GM18873 (cell line): Measurements from ENCODE around the gene SQSTM1.
"Not testable (repeated sequence)": the region's sequence is repeated elsewhere in the genome, so short reads cannot be mapped to it uniquely, and the experiment has no call there.

Source experiments
- ATAC-seq: cut with Tn5 transposase; IDR thresholded peaks from one replicate; pipeline ENCODE4 v1.9.1; 2021; ENCODE audit warnings: mild to moderate bottlenecking, moderate library complexity, moderate number of reproducible peaks; ENCODE audit not compliant: unreplicated experiment, low FRiP score

Gene SQSTM1

GRCh38 chr5:179820483-179821297 is at the start of gene SQSTM1:
Gene SQSTM1, plus strand, starts transcription at chr5:179820905. Its CDS starts 32 bp downstream, at chr5:179820937.
- no peak for ATAC-seq

GRCh38 chr5:179771311-179771895 is 49.3 kb upstream of the SQSTM1 start:
- ATAC-seq = no peak

DNA sequence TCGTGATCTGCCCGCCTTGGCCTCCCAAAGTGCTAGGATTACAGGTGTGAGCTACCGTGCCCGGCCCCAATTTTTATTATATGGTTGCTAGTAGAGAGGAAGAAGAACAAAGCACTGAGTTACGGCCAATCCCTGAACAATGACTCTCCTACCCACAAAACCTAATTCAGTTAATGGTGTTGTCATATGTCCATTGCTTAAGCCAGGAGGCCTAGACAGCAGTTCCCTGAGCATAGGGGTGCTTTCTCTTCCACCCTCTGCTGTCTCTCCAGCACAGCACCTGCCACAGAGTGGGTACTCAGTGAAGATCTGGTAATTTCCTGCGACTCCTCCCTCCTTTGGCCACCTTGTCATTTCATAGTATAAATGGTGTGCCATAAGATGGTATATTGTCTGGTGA is 48.4 kb upstream of the SQSTM1 start:
- no peak for ATAC-seq

DNA sequence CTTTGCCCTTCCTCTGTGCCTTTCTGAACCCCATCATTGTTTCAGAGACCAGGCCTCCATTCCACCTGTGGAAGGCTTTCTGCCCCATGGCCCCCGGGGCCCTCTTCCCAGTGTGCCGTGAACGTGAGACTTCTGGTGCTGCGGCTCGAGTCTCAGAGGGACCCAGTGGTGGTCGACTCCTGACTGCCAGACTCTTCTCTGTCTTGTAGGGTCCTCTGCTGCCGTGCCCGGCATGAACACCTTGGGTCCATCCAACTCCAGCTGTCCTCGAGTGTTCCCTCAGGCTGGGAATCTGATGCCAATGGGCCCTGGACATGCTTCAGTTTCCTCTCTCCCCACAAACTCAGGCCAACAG is 47.0 kb upstream of the SQSTM1 start:
- no peak for ATAC-seq

DNA sequence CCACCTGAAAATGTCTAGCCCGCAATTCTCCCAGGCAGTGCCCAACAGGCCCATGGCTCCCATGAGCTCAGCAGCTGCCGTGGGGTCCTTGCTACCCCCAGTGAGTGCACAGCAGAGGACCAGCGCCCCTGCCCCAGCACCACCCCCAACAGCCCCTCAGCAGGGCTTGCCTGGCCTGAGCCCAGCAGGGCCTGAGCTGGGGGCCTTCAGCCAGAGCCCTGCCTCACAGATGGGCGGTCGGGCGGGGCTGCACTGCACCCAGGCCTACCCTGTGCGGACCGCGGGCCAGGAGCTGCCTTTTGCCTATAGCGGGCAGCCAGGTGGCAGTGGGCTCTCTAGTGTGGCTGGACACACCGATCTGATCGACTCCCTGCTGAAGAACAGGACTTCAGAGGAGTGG is 46.3 kb upstream of the SQSTM1 start:
- ATAC-seq = no peak

GRCh38 chr5:179776411-179776938 is 44.2 kb upstream of the SQSTM1 start:
- ATAC-seq = no peak

DNA sequence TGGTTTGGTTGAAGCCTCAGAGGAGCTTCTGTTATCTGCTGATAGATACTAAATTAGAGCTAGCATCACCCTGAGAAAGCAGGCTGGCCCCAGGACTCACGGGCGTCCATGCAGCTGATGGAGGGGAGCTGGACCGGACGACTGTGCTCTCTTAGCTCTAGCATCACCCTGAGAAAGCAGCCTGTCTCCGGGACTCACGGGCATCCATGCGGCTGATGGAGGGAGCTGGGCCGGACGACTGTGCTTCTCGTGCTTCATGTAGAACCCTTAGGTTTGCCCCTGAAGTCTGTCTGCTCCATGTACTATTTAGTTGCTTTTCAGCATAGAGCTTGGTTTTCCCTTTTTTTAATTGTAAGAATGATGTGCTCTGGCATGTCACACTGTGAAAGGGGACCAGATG is 43.2 kb upstream of the SQSTM1 start:
- ATAC-seq = no peak

- ATAC-seq = no peak
Observed at GRCh38 chr5:179777909-179778308, 42.8 kb upstream of the SQSTM1 start.

DNA sequence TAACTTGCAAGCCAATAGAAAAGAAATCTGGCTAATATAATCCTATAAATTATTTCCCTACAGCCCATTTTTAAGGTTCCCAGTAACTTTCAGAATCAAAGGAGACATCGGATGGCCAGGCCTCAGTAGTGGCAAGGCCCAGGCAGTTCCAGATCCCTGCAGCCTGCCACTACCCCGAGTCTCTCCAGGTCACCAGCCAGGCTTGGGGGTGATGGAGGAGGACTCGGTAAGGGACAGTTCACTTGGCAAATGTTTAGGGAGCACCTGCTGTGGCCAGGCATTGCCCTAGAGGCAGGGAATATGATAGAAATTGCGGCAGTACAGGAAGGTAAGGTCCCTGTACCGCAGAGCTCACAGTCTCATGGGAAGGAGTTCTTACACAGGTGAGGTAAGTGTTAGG is 42.1 kb upstream of the SQSTM1 start:
- no peak for ATAC-seq

DNA sequence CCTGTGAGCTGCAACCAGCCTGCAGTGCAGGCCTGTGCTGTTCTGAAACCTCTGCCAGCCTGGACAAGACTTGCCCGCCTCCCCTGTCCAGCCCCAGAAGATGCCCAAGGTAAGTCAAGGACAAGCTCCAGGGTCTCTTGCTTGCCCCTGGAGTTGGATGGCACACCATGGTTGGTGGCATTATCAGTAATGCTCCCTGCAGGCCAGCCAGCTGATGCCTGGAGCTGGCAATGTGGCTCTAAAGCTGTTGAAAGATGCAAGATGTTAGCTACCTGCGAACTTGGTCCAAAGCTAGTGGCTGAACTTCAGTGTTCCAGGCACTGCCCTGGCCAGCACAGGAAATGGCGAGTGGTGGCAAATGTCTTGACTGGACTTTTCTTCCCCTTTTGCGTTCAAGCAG is 40.9 kb upstream of the SQSTM1 start:
- no peak for ATAC-seq

DNA sequence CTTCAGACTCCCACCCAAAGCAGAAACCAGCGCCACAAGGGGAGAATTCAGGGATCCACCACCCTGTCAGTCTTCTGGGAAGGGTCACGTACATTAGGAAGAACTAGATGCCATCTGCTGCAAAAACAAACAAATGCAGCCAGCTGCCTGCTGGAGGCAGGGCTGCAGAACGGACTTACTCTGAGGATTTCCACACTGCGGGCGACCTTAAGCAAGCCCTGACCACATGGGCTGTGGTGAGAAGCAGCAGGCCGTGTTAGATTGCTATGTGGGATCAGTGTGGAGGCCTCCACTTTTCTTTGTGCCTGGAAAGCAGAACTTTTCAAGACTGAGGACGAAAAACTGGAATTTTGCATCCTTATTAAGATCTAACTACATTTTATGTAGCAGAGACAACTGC is 40.3 kb upstream of the SQSTM1 start:
- ATAC-seq = no peak

- no peak for ATAC-seq
Observed at GRCh38 chr5:179781846-179782245, 38.9 kb upstream of the SQSTM1 start.

- no peak for ATAC-seq
Observed at GRCh38 chr5:179783128-179783527, 37.6 kb upstream of the SQSTM1 start.

DNA sequence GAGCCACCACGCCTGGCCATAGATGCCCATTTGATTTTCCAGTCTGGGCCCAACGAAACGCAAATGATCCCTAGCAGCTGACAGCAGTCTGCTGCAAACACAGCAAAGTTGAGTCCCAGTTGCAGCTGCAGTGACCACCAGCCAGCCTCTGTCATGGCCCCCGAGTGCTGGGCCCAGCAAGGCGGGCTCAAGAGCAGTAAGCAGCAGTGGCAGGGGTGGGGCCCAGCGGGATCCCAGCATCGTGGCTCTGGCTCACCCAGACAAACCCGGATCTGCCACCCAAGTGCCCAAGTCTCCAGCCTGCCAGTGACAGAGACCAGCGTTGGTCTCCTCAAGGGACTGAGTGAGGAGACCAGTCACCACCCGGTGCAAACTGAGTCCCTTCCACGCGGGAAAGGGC is 33.8 kb upstream of the SQSTM1 start:
- no peak for ATAC-seq

- ATAC-seq = no peak
Observed at GRCh38 chr5:179788193-179788854, 32.4 kb upstream of the SQSTM1 start.

DNA sequence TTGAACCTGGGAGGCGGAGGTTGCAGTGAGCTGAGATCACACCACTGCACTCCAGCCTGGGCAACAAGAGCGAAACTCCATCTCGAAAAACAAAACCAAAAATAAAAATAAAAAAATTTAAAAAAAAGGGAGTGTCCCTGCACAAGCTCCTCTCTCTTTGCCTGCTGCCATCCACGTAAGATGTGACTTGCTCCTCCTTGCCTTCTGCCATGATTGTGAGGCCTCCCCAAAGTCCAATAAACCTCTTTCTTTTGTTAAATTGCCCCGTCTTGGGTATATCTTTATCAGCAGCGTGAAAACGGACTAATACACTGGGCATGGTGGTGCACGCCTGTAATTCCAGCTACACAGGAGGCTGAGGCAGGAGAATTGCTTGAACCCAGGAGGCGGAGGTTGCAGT is 31.4 kb upstream of the SQSTM1 start:
- ATAC-seq = not testable (repeated sequence)

DNA sequence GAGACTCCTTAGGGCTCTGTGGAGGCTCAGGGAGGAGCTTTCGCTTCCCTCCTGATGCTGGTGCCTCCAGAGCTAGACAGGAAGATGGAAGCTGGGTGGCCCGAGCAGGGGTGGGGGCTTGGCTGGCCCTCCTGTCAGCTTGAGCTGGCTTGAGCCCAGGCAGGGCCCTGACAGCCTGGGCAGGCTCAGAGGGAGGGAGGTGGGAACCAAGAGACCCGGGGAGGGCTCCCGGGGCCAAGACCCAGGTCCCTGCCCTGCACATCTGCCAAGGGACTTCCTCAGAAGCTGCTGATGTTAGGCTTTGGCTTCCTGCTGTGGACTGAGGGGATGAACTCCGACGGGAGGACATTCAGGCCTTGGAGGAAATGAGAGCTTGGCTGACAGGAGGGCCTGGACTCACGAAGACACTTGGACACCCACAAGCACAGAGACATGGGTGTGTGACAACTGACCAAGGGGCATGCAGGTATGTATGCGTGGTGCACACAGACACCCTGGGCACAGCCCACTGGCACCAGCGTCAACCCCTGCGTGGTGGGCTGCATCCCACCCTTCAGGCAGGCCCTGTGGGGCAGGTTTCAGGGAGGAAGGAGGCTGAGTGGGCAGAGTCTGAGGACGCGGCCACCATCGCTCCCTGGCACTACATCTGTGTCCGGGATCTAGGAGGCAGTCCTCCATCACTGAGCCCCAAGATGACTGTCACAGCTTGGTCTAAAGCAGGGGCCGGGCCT is 28.7 kb upstream of the SQSTM1 start:
- no peak for ATAC-seq

DNA sequence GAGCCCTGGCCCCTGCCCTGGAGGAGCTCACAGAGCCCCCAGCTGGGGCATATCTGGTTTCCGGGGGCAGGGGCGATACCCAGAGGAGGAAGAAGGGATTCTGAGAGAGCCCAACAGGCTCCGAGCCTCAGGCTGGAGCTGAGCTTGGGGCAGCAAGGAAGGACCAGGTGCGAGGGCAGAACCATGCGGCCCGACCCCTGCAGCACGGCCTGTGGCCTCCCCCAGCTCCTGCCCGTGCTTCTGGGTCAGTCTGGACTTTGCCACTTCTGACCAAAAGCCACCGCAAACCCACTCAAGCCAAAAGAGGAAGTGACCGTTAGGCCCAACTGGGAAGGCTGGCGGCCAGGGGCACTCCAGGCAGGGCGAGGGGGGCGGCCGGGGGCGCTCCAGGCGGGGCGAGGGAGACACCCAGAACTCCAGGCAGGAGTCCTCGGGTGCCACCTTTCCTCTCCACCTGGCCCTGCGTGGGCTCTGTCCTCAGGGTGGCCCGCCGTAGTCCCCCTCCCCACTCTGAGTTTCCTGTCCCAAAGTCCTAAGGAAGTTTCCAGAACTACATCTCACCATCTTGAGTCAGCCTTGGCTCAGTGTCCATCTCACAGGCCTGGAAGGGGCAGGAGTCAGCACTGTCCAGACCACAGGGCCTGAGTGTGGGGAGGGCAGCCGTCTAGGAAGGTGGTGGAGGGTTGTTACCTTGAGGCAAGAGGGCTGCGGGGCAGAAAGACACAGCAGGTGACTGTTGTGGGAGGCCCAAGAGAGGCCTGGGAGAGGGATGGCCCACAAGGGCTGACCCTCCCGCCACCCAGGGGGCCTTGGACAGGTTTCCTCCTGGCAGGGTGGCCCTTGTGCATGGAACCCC is 27.9 kb upstream of the SQSTM1 start:
- ATAC-seq = no peak

GRCh38 chr5:179793468-179794139 is 27.1 kb upstream of the SQSTM1 start, which contains the start of gene LTC4S:
Gene LTC4S, plus strand, starts transcription at chr5:179793986. Its CDS starts 95 bp downstream, at chr5:179794081.
- ATAC-seq = no peak
